Fibroblast of skin of right biceps (primary cell): ENCODE data around the gene MAGI1.
A peak's percentile ranks its signal among the peaks of the same experiment; 100 is the strongest.
"Not testable (repeated sequence)": the region's sequence is repeated elsewhere in the genome, so short reads cannot be mapped to it uniquely, and the experiment has no call there.

ENCODE experiments used
- DNase-seq: peaks from one replicate; pipeline ENCODE4 v3.0.0-alpha.2; 2013

The MAGI1 gene

GRCh38 chr3:65902304-65902793, 136.4 kb downstream of the MAGI1 start:
- DNase-seq, result peak; percentile 37

DNA sequence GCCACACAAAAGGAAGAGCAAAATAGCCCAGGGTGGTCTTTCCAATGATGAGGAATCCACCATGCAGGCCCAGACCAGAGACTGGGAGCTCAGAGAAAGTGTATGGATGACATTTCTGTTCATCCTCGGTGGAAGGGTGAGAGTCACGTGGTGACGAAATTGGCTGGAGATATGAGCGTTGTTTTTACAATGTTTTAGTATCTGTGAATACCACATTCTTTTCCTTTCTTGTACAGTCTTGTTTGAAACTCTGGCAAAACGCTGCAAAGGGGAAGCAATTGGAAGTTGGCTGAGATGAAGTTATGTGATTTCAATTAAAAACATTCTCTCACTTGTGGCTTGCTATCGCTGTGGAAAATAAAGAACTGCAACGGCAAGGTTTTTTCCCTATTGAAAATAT, 137.5 kb downstream of the MAGI1 start:
- peak; percentile 44 for DNase-seq

GRCh38 chr3:65899226-65899625, 139.5 kb downstream of the MAGI1 start:
- no peak for DNase-seq

DNA sequence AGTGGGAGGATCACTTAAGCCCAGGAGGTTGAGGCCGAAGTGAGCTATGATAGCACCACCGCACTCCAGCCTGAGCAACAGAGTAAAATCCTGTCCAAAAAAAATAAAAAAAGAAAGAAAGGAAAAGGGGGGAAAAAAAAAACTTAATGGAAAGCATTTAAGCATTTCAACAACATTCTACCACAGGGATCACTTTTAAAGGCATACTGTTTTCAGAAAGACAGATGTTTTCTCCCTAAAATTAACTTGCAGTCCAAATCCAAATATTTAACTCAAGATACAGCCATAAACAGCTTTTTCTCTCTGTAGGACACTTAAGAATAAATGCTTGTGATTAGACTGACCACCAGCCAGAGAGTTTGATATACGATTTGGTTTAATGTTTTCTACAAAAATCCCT, 141.0 kb downstream of the MAGI1 start:
- DNase-seq, result no peak

DNA sequence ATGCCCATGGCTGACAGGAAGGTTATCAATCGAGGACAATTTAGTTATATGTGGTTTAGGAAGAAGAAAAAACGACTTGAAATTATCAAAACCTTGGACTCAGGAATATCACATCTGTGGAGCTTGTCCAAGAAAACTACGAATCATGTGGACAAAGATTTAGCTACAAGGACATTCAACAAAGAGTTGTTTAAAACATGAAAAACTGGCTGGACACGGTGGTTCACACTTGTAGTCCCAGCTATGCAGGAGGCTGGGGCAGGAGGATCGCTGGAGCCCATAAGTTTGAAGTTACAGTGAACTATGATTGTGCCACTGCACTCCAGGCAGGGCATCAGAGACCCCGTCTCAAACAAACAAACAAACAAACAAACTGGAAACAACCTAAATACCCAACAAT, 142.4 kb downstream of the MAGI1 start:
- DNase-seq, result no peak

- peak; percentile 69 for DNase-seq
These were observed 143.9 kb downstream of the MAGI1 start for GRCh38 chr3:65894679-65895453.

GRCh38 chr3:65894126-65894525, 144.6 kb downstream of the MAGI1 start:
- no peak for DNase-seq

DNA sequence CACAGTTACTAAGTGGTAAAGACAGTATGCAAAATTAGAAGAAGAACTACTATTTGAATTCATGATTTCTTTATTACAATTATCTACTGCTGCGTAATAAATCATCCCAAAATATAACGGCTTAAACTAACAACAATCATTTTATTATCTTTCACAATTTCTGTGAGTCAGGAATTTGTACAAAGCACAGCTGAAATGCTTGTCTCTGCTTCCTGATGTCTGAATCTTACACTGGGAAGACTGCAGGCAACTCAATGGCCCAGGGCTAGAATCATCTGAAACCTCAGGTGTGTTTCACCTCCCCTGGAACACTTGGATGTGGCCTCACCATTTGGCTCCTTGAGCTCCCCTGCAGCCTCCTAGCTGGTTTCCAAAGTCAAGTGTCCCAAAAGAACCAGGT, 145.1 kb downstream of the MAGI1 start:
- DNase-seq, result no peak

DNA sequence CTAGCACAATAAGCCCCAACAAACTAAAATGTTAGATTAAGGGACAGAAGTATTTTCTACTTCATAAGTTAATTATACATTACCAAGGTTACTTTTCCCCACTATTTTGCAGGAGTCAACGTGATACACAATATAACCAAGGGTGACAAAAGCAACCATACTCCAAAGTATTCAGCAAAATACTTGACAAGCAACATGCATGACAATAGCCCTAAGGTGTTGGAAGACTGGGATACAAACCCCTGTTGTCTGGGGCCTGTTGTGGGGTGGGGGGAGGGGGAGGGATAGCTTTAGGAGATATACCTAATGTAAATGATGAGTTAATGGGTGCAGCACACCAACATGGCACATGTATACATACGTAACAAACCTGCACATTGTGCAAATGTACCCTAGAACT, 147.2 kb downstream of the MAGI1 start:
- not testable (repeated sequence) for DNase-seq

GRCh38 chr3:65890328-65890727, 148.4 kb downstream of the MAGI1 start:
- no peak for DNase-seq

DNA sequence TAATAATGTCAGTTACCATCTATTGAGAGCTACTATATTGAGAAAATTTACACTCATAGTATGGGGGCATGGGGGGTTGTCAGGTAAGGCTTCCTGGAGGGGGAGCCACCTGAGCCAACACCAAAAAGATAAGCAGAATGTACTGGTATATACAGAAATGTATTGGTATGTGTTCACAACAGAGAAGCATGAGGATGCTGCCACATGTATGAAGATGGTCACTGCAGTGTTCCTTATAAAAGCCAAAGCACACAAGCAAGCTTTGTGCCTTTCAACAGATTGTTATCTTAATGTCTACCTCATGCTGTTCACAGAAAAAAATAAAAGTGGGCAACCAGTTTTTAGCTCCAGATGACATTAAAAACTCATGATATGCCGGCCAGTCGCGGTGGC, 149.0 kb downstream of the MAGI1 start:
- DNase-seq, result no peak

DNA sequence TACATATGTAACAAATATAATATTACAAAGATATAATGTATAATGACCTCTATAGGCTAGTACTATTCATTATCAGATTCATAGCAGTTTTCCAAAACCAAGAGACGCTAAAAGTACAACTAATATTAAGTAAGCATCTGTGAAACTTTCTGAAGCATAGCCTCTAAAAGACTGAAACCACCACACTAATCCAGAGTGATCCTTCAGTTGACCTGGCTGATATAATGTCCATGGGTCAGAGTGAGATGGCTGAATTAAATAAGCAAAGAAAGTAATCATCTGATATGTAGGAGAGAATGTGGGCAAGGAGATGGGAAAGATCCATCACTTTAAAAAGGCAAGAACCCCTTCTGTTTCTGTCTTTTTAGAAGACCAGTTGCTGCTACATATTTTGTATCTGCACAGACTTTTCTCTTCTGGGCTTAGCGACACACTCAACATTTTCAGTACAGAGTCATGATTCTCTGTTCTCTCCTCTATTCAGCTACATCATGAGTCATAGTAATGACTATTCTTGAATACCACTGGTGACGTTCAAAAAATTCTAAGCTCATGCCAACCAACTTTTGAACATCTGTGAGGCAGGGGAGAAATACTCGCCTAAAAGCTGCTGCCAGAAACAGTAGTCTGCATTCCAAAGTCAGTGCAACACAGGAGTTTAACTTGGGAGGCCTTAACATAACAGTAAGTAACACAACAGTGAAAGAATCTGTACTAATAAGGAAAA, 149.6 kb downstream of the MAGI1 start:
- DNase-seq, result peak; percentile 97

- peak; percentile 27 for DNase-seq
These were observed 150.5 kb downstream of the MAGI1 start for GRCh38 chr3:65888196-65888595.

- no peak for DNase-seq
These were observed 152.3 kb downstream of the MAGI1 start for GRCh38 chr3:65886391-65886790.

- DNase-seq, result no peak
These were observed 154.6 kb downstream of the MAGI1 start for GRCh38 chr3:65884071-65884470.

- no peak for DNase-seq
These were observed 155.1 kb downstream of the MAGI1 start for GRCh38 chr3:65883613-65884012.

DNA sequence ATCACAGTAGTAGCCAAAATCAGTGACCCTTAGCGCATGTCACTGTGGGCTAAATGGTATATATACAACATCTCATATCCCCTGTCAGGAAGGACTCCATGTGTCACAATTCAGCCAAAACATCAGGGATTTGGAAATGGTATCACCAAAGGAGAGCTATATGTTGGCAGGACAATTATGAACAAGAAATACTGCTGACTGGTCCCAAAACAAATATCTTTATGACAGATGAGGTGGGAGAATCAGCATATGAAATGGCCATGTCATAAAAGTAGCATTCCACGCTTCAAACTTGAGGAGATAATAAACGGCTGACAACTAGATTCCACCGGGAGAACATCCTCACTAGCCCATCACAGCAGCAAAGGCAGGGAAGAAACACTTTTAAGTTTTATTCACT, 158.4 kb downstream of the MAGI1 start:
- DNase-seq, result no peak

DNA sequence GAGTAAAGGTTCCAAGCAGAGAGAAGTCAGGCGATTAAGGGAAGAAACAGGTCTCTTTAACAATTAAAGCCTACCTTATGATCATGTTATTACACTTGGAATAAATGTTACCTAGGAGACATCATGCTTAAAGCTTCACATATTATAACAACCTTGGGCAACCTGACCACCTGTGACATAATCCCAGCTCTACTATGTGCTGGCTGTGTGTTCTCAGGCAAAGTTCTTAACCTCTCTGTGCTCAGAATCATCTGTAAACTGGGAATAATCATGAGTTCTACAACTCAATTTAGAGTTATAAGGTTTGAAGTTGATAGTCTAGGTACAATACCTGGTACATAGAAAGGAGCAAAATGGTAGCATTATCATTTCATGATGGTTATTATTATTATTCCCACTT, 159.3 kb downstream of the MAGI1 start:
- no peak for DNase-seq

DNA sequence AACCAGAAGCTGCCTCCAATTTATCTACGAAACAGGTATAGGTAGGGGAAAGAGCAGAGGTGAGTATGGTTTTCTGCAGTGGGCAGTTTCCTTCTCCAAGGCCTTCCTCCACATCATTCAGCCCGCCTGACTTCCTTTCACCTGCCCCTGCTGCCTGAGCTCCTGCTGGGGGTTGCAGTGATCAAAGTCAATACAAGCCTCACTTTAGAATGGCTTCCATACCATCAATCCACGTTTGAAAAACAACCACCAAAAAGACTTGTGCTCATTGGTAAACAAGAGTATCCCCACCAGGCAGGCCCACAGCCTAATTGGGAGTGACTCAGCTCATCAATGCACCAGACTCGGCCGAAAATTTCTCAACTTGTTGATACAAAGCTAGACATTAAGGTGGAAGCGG, 159.9 kb downstream of the MAGI1 start:
- DNase-seq, result no peak

GRCh38 chr3:65877160-65877559, 161.6 kb downstream of the MAGI1 start:
- DNase-seq, result no peak

- DNase-seq, result no peak
These were observed 162.7 kb downstream of the MAGI1 start for GRCh38 chr3:65876028-65876420.

GRCh38 chr3:65875393-65876027, 163.2 kb downstream of the MAGI1 start:
- DNase-seq, result no peak

GRCh38 chr3:65873869-65874268, 164.8 kb downstream of the MAGI1 start:
- no peak for DNase-seq

DNA sequence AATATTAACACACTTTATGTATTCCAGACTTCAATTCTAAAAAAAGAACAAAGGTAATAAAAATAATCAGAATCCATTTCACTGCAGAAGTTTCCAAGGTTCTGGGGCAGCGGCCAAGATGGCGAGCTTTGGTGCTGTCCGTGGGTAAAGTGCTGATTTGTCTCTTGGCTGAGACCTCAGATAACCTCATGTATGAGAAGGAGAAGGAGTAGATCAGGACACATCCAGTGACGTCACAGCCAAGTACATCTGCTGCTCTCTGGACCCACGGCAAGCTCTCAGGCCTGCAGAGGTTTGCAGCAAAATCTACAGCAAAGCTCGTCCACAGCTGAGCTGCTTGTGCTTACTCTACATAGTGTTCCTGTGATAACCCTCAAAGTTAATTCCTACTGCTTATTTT, 165.7 kb downstream of the MAGI1 start:
- no peak for DNase-seq
